MM.1S (cell line): ENCODE measurements around the gene TAB2.

ENCODE experiments used
- DNase-seq: peaks from one replicate; pipeline ENCODE4 v3.0.0-alpha.2; 2015
- H2AFZ ChIP-seq: fragments of 300-600 bp; sonication (generic); 2 replicates; pipeline ENCODE4 v1.6.0; 2016; ENCODE audit warnings: antibody characterized with exemption, low read length
- H3F3A ChIP-seq: fragments of 300-600 bp; sonication (generic); 2 replicates; pipeline ENCODE4 v1.6.1; 2016; ENCODE audit warnings: mild to moderate bottlenecking, antibody characterized with exemption, low read length, moderate library complexity, mixed read lengths; ENCODE audit not compliant: insufficient read depth
- H3K27ac ChIP-seq: fragments of 300-600 bp; sonication (generic); 2 replicates; pipeline ENCODE4 v1.5.1; 2016; ENCODE audit warnings: mild to moderate bottlenecking, low read length
- H3K27me3 ChIP-seq: fragments of 300-600 bp; sonication (generic); replicated peaks from 2 replicates; pipeline ENCODE4 v1.6.0; 2016; ENCODE audit warnings: low read length; ENCODE audit not compliant: insufficient read depth
- H3K36me3 ChIP-seq: fragments of 300-600 bp; sonication (generic); replicated peaks from 2 replicates; pipeline ENCODE4 v1.6.1; 2016; ENCODE audit warnings: mild to moderate bottlenecking, low read length, mixed read lengths; ENCODE audit not compliant: insufficient read depth
- H3K4me1 ChIP-seq: fragments of 300-600 bp; sonication (generic); 2 replicates; pipeline ENCODE4 v1.6.1; 2016; ENCODE audit warnings: low read length, mixed read lengths
- H3K4me2 ChIP-seq: fragments of 300-600 bp; sonication (generic); 2 replicates; pipeline ENCODE4 v1.6.0; 2016; ENCODE audit warnings: low read depth, low read length
- H3K4me3 ChIP-seq: fragments of 300-600 bp; sonication (generic); 2 replicates; pipeline ENCODE4 v1.5.1; 2016; ENCODE audit warnings: low read length, mixed read lengths
- H3K79me2 ChIP-seq: fragments of 300-600 bp; sonication (generic); 2 replicates; pipeline ENCODE4 v1.6.1; 2016; ENCODE audit warnings: mixed run types, low read length, mixed read lengths
- H3K9ac ChIP-seq: fragments of 300-600 bp; sonication (generic); 2 replicates; pipeline ENCODE4 v1.6.1; 2016; ENCODE audit warnings: low read length, mixed read lengths
- H3K9me2 ChIP-seq: fragments of 300-600 bp; sonication (generic); replicated peaks from 2 replicates; pipeline ENCODE4 v1.6.1; 2016; ENCODE audit warnings: mild to moderate bottlenecking, low read length, mixed read lengths; ENCODE audit not compliant: insufficient read depth
- H3K9me3 ChIP-seq: fragments of 300-600 bp; sonication (generic); replicated peaks from 2 replicates; pipeline ENCODE4 v1.6.1; 2016; ENCODE audit warnings: mild to moderate bottlenecking, low read length, mixed read lengths; ENCODE audit not compliant: insufficient read depth
- H4K20me1 ChIP-seq: fragments of 300-600 bp; sonication (generic); 2 replicates; pipeline ENCODE4 v1.6.1; 2016; ENCODE audit warnings: mild to moderate bottlenecking, low read length, moderate library complexity, mixed read lengths; ENCODE audit not compliant: insufficient read depth
- CTCF ChIP-seq: fragments of 300-600 bp; sonication (generic); IDR thresholded peaks from 2 replicates; pipeline ENCODE4 v1.5.1; 2016; ENCODE audit warnings: antibody characterized with exemption, low read length, mixed read lengths
- EZH2 ChIP-seq: fragments of 300-600 bp; sonication (generic); optimal IDR thresholded peaks from 2 replicates; pipeline ENCODE3; 2017; ENCODE audit warnings: low read depth, mild to moderate bottlenecking, antibody characterized with exemption, low read length, mixed read lengths
- EZH2phosphoT487 ChIP-seq: fragments of 300-600 bp; sonication (generic); IDR thresholded peaks from 2 replicates; pipeline ENCODE4 v1.6.1; 2018; ENCODE audit warnings: antibody characterized with exemption, low read length

TAB2 gene

GRCh38 chr6:149373511-149373910 lies 56.0 kb downstream of the TAB2 start:
- Histone ChIP-seq H3K4me3 (no peak overlapping the region), H4K20me1 (no peaks in the 10 kb centered on the region), H3K79me2 (peaks cover 12% of the 10 kb centered on the region), H3K4me1 (peaks cover 10% of the 10 kb centered on the region), H3K27me3 (no peaks in the 10 kb centered on the region), H3K4me2 (no peak overlapping the region), H3K9me3 (no peaks in the 10 kb centered on the region), H3F3A (no peaks in the 10 kb centered on the region), H2AFZ (no peak overlapping the region), H3K27ac (no peak overlapping the region), H3K36me3 (no peaks in the 10 kb centered on the region), H3K9ac (no peak overlapping the region), H3K9me2 (no peaks in the 10 kb centered on the region)
- DNase-seq: no peak
- no peak for TF ChIP-seq EZH2phosphoT487
- TF ChIP-seq CTCF: no peak
- no peak for TF ChIP-seq EZH2

- TF ChIP-seq CTCF (no peak), EZH2 (no peak), EZH2phosphoT487 (no peak)
- no peaks in the 10 kb centered on the region for H3K79me2 ChIP-seq
- H3K4me3 ChIP-seq: no peak overlapping the region
- H3K9ac ChIP-seq: no peak overlapping the region
- no peak overlapping the region for H3K27ac ChIP-seq
- no peaks in the 10 kb centered on the region for H3K27me3 ChIP-seq
- no peaks in the 10 kb centered on the region for H3F3A ChIP-seq
- H2AFZ ChIP-seq: no peak overlapping the region
- H4K20me1 ChIP-seq: no peaks in the 10 kb centered on the region
- no peak overlapping the region for H3K4me2 ChIP-seq
- no peaks in the 10 kb centered on the region for H3K36me3 ChIP-seq
- no peaks in the 10 kb centered on the region for H3K9me3 ChIP-seq
- H3K4me1 ChIP-seq: no peaks in the 10 kb centered on the region
- no peak for DNase-seq
- H3K9me2 ChIP-seq: no peaks in the 10 kb centered on the region
These were observed 62.5 kb downstream of the TAB2 start for GRCh38 chr6:149379977-149380376.

- DNase-seq: no peak
- Histone ChIP-seq H3K4me1 (no peaks in the 10 kb centered on the region), H3K79me2 (no peaks in the 10 kb centered on the region), H3K9me2 (no peaks in the 10 kb centered on the region), H3K4me3 (no peak overlapping the region), H3F3A (no peaks in the 10 kb centered on the region), H4K20me1 (no peaks in the 10 kb centered on the region), H3K9ac (no peak overlapping the region), H2AFZ (no peak overlapping the region), H3K27me3 (no peaks in the 10 kb centered on the region), H3K4me2 (no peak overlapping the region), H3K36me3 (no peaks in the 10 kb centered on the region), H3K9me3 (no peaks in the 10 kb centered on the region), H3K27ac (no peak overlapping the region)
- TF ChIP-seq EZH2phosphoT487: no peak
- no peak for TF ChIP-seq CTCF
- TF ChIP-seq EZH2: no peak
These were observed 63.0 kb downstream of the TAB2 start for GRCh38 chr6:149380523-149380922.
